Right renal cortex interstitium (tissue), 3 donors: ENCODE measurements around the gene KNDC1. TPM values are rescaled to one million over a fixed set of nuclear protein-coding genes. Genes with fewer than 3 reads are reported as not detected.
"Not testable (repeated sequence)": the region's sequence is repeated elsewhere in the genome, so short reads cannot be mapped to it uniquely, and the experiment has no call there.

Experiments
- DNase-seq, 3 donors: peaks; one replicate each; pipeline ENCODE4 v3.0.0-alpha.2; 2013; ENCODE audit warnings: low read depth in 3 of 3, low spot score in 2 of 3
- polyA plus RNA-seq, 3 donors: library from polyadenylated mRNA; unstranded; fragments of 120-200 nt; gene quantifications; one replicate each; pipeline ENCODE4 v1.2.1, GENCODE V29; 2013; ENCODE audit not compliant: insufficient read length in 3 of 3

KNDC1 gene
- polyA plus RNA-seq, 3 donors, result 4.1 to 5.5 (median 4.2) TPM

DNA sequence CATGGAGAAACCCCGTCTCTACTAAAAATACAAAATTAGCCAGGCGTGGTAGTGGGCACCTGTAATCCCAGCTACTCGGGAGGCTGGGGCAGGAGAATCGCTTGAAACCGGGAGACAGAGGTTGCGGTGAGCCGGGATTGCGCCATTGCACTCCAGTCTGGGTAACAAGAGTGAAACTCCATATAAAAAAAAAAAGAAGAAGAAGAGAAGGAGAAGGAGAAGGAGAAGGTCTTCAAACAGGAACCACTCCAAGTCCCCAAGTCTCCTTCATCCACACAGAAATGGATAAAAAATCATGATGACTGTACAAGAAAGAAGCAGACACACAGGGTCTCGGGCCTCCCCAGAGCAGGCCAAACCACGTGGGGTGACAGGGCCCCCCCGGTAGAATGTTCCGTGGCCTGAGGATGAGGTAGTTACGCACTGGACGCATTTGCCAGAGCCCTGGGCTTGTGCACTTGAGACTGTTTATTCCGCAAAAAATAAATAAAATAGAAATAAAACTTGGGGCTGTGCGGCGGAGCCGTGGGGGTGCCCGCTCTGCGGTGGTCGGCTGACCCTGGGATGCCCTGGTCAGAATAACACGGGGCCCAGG is 93.4 kb downstream of the KNDC1 start:
- DNase-seq, result no peak

- no peak for DNase-seq
These were observed 94.6 kb downstream of the KNDC1 start for GRCh38 chr10:133254421-133255120.

GRCh38 chr10:133255323-133255722 is 95.3 kb downstream of the KNDC1 start:
- DNase-seq, result no peak

DNA sequence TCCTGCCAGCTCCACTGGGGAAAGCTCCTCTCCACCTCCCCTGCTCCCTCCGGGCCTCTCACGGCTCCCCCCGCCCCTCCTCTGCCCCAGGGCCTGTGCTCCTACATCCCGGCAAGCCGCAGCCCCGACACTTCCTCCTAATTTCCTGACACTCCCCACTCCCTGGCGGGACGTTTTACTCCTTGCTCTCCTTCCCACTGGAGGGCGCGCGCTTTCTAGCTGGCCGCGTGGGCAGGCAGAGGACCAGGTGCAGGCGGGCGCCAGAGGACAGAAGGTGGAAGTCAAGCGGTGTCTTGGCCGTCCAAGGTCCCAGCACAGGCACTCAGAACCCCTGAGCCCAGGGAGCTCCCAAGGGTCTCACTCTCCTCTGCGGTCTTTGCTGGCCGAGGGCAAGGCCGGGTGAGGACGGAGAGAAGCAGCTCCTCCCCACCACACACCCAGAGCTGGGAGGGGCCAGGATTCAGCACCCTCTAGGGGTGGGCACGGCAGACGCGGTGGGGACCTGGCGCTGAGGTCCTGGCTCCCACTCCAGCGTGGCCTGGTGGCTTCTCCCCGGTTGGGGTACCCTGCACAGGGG is 97.6 kb downstream of the KNDC1 start:
- no peak for DNase-seq

DNA sequence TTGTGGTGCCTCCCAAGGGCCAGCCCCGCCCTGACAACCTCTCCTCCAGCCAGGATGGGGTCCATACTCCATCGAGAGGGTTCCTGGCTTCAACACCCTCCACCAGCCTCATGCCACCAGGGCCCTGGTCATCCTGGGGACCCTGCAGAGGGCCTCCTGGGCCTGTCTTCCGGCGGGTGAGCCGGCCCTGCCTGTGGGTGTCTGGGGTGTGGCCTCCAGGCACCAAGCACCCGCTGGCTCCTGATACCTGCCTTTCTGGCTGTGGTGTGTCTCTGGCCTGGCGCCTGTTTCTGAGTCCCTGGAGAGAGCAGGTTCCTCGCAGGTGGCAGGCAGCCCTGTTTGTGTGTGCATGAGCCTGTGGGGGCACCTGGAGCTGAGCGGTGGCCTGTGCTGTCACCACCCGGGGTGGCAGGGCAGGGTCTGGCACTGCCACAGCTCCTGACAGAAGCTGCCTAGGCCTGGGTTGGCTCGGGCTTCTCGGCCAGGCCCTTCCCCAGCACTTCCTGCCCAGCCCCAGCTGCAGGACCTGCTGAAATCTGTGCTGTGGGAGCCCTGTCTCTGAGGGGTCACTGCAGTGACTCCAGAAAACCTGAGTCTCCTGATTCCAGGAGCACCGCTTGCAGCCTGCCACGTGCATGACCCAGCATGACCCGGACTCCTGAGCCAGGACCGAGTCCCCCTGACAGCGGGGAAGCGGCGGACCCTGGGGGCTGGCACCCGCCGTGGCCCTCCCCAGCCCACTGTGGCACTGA is 98.2 kb downstream of the KNDC1 start:
- DNase-seq, result no peak

- no peak for DNase-seq
These were observed 99.0 kb downstream of the KNDC1 start for GRCh38 chr10:133258818-133259601.

GRCh38 chr10:133259602-133259989 is 99.6 kb downstream of the KNDC1 start:
- no peak for DNase-seq

GRCh38 chr10:133260895-133261725 is 101.1 kb downstream of the KNDC1 start:
- DNase-seq, result no peak

DNA sequence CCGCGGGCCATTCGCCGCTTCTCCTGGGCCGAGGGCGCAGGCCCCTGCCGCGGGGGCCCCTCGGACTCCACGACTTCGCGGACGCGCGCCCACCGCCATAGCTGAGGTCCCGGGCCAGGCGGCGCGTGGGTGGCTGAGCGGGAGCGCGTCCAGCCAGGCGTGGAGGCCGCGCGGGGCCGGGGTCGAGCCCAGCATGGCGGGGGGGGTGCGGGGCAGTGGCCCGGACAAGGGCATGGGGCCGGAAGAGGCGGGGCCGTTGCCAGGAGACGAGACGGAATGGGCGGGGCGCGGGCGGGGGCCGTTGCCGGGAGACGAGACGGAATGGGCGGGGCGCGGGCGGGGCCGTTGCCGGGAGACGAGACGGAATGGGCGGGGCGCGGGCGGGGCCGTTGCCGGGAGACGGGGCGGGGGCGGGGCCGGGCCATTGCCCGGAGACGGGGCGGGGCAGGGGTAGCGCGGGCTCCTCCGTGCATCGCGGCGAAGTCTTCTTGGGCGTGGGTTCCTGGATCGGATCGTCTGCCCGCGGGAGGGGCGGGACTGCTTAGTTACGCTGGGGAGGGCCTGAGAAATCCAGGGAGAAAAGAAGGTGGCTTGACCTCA is 101.8 kb downstream of the KNDC1 start:
- DNase-seq, result no peak

- DNase-seq, result no peak
These were observed 102.7 kb downstream of the KNDC1 start for GRCh38 chr10:133262696-133263095.

GRCh38 chr10:133263674-133264073 is 103.7 kb downstream of the KNDC1 start:
- DNase-seq, result no peak

- DNase-seq, result no peak
These were observed 104.4 kb downstream of the KNDC1 start for GRCh38 chr10:133264461-133264860.

- DNase-seq, result not testable (repeated sequence)
These were observed 105.0 kb downstream of the KNDC1 start for GRCh38 chr10:133265052-133265451.

- DNase-seq, result no peak
These were observed 106.2 kb downstream of the KNDC1 start for GRCh38 chr10:133266056-133266795.

DNA sequence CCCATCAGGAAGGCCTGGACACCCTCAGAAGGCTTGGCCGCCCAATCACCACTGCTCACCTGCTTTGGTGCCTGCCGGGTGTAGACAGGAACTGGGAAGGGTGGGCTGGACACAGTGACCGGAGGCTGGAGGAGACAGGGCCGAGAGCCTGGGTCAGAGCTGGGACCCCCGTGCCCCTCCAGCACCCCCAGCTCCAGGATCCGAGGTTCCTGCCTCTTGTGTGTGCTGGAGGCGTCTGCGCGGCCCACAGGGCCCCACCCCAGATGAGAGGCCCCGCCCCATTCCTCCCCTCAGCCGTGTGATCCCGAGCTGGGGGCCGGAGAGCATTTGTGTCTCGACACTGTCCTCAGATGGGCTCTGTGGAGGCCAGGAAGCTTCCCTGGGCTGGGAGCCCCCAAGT is 107.3 kb downstream of the KNDC1 start:
- no peak for DNase-seq

DNA sequence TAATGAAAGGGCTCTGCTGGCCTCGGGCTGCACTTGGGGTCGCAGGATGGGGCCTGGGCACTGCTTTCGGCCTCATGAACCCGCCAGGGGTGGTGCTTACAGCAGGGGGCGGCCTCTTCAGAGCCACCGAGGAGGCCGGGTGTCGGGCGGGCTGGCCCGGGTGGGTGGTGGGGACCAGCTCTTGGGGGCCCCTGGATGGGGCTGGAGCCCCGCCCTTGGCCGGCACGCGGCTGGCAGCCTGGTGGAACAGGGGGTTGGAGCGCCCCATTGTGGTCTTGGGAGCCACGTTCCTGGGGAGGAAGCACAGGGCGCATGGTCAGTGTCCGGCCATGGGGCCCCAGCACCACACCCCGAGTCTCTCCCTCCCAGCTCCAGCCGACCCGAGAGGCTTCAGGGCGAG is 107.8 kb downstream of the KNDC1 start:
- DNase-seq, result no peak

DNA sequence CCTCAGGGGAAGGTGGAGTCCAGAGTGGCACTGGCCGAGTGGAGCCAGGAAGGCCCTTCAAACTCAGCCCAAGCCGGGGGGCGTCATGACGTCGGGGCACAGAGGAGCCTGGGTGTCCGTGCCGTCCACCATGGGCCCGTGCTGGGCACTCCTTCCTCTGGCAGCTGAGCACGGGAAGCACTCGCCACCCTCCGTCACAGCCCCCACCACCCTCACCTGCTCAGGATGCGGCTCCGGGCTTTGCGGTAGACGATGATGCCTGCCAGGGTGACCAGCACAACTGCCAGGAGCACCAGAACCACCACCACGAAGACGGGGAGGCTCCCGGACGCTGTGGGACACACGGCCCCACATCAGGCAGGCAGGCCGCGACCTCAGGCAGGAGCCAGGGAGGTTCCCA is 108.5 kb downstream of the KNDC1 start:
- DNase-seq, result no peak

GRCh38 chr10:133269367-133269766 is 109.3 kb downstream of the KNDC1 start:
- no peak for DNase-seq

- no peak for DNase-seq
These were observed 110.2 kb downstream of the KNDC1 start for GRCh38 chr10:133270204-133270603.
